HepG2 (cell line): ENCODE data around the gene ACTG2. TPM values are rescaled to one million over a fixed set of nuclear protein-coding genes. Genes with fewer than 3 reads are reported as not detected.

Source experiments
- KLF6 ChIP-seq: IDR thresholded peaks from 2 replicates; pipeline ENCODE4 v1.8.0; 2016; ENCODE audit warnings: missing biosample characterization, missing genetic modification reagents
- RBM22 ChIP-seq: fragments of 200-400 bp; formaldehyde crosslinking; optimal IDR thresholded peaks from 2 replicates; pipeline ENCODE3; 2017; ENCODE audit warnings: mild to moderate bottlenecking, low read length, moderate library complexity
- SIN3A ChIP-seq: IDR thresholded peaks from 2 replicates; pipeline ENCODE4 v1.6.1; 2011; ENCODE audit warnings: low read depth, mild to moderate bottlenecking, control low read depth, low read length, borderline replicate concordance
- SRY ChIP-seq: sonication (generic); formaldehyde crosslinking; IDR thresholded peaks from 2 replicates; pipeline ENCODE4 v1.8.0; 2022; ENCODE audit warnings: mild to moderate bottlenecking, missing genetic modification reagents
- ZSCAN25 ChIP-seq: sonication (generic); formaldehyde crosslinking; IDR thresholded peaks from 2 replicates; pipeline ENCODE4 v1.8.0; 2022; ENCODE audit warnings: mild to moderate bottlenecking, missing genetic modification reagents
- polyA plus RNA-seq, 8 experiments: library from polyadenylated mRNA; depleted of rRNA in 3 of 8; stranded (reverse) in 7 of 8; unstranded in 1 of 8; fragments of >200 nt; fragmentation: Illumina TruSeq in 4 of 8; extraction: Trizol in 4 of 8; gene quantifications; 2 replicates each; pipeline versions ENCODE4 v1.2.1 to v1.2.3, GENCODE V29; 2011 to 2016; ENCODE audit warnings: low read depth in 4 of 8, missing spikeins in 1 of 8, mixed read lengths in 1 of 8; ENCODE audit not compliant: insufficient read depth in 1 of 8
- total RNA-seq, 5 experiments: library from RNA; depleted of rRNA; stranded (reverse); fragments of >200 nt; fragmentation: Illumina TruSeq; extraction: Trizol; gene quantifications; 2 replicates each; pipeline ENCODE4 v1.2.3, GENCODE V29; 2016; ENCODE audit warnings: low read depth in 1 of 5
- TF ChIP-seq, protein P1 (sequence below): sonication (generic); formaldehyde crosslinking; IDR thresholded peaks from 2 replicates; pipeline ENCODE4 v1.5.0; 2020; ENCODE audit warnings: mild to moderate bottlenecking, missing genetic modification reagents
- TF ChIP-seq, protein P2 (sequence below): IDR thresholded peaks from 2 replicates; pipeline ENCODE4 v1.6.1; 2016; ENCODE audit warnings: mild to moderate bottlenecking
- TF ChIP-seq, protein P3 (sequence below): sonication (generic); formaldehyde crosslinking; IDR thresholded peaks from 2 replicates; pipeline ENCODE4 v1.9.0; 2021; ENCODE audit warnings: missing genetic modification reagents, borderline replicate concordance
- TF ChIP-seq, protein P4 (sequence below): sonication (generic); formaldehyde crosslinking; IDR thresholded peaks from 2 replicates; pipeline ENCODE4 v1.4.0; 2020; ENCODE audit warnings: missing genetic modification reagents

The ACTG2 gene
- total and polyA plus RNA-seq, 2 of the 13 experiments (the other 11 are each of a cell fraction or from before 2014, with no cell fraction given), result 0.13 TPM; not detected in 1

DNA sequence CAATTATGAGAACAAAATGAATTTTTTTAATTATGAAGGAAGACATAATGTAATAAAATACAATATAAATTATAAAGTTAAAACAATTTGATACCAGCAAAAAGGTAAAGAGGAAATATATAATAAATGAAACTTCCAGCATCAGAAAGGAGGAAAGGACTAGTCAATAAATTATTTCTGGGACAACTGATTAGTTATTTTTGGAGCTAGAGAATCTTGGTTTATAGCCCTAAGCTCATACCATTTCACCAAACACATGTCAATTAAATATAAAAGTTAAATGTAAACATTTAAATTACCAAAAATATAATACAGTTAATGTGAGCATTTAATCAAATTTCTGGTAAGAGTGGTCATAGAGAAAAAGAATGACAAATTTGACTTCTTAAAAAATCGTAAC, 12.1 kb downstream of the ACTG2 start (continued):
- TF ChIP-seq, protein P1, sequence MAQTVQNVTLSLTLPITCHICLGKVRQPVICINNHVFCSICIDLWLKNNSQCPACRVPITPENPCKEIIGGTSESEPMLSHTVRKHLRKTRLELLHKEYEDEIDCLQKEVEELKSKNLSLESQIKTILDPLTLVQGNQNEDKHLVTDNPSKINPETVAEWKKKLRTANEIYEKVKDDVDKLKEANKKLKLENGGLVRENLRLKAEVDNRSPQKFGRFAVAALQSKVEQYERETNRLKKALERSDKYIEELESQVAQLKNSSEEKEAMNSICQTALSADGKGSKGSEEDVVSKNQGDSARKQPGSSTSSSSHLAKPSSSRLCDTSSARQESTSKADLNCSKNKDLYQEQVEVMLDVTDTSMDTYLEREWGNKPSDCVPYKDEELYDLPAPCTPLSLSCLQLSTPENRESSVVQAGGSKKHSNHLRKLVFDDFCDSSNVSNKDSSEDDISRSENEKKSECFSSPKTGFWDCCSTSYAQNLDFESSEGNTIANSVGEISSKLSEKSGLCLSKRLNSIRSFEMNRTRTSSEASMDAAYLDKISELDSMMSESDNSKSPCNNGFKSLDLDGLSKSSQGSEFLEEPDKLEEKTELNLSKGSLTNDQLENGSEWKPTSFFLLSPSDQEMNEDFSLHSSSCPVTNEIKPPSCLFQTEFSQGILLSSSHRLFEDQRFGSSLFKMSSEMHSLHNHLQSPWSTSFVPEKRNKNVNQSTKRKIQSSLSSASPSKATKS, result no peak
- TF ChIP-seq RBM22 (no peak), SRY (no peak), ZSCAN25 (CRISPR knock-in tag) (no peak), KLF6 (CRISPR knock-in tag) (no peak), SIN3A (no peak)
- TF ChIP-seq, protein P2, sequence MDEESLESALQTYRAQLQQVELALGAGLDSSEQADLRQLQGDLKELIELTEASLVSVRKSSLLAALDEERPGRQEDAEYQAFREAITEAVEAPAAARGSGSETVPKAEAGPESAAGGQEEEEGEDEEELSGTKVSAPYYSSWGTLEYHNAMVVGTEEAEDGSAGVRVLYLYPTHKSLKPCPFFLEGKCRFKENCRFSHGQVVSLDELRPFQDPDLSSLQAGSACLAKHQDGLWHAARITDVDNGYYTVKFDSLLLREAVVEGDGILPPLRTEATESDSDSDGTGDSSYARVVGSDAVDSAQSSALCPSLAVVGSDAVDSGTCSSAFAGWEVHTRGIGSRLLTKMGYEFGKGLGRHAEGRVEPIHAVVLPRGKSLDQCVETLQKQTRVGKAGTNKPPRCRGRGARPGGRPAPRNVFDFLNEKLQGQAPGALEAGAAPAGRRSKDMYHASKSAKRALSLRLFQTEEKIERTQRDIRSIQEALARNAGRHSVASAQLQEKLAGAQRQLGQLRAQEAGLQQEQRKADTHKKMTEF, result no peak
- TF ChIP-seq, protein P3, sequence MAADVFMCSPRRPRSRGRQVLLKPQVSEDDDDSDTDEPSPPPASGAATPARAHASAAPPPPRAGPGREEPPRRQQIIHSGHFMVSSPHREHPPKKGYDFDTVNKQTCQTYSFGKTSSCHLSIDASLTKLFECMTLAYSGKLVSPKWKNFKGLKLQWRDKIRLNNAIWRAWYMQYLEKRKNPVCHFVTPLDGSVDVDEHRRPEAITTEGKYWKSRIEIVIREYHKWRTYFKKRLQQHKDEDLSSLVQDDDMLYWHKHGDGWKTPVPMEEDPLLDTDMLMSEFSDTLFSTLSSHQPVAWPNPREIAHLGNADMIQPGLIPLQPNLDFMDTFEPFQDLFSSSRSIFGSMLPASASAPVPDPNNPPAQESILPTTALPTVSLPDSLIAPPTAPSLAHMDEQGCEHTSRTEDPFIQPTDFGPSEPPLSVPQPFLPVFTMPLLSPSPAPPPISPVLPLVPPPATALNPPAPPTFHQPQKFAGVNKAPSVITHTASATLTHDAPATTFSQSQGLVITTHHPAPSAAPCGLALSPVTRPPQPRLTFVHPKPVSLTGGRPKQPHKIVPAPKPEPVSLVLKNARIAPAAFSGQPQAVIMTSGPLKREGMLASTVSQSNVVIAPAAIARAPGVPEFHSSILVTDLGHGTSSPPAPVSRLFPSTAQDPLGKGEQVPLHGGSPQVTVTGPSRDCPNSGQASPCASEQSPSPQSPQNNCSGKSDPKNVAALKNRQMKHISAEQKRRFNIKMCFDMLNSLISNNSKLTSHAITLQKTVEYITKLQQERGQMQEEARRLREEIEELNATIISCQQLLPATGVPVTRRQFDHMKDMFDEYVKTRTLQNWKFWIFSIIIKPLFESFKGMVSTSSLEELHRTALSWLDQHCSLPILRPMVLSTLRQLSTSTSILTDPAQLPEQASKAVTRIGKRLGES (CRISPR knock-in tag), result no peak
- TF ChIP-seq, protein P4, sequence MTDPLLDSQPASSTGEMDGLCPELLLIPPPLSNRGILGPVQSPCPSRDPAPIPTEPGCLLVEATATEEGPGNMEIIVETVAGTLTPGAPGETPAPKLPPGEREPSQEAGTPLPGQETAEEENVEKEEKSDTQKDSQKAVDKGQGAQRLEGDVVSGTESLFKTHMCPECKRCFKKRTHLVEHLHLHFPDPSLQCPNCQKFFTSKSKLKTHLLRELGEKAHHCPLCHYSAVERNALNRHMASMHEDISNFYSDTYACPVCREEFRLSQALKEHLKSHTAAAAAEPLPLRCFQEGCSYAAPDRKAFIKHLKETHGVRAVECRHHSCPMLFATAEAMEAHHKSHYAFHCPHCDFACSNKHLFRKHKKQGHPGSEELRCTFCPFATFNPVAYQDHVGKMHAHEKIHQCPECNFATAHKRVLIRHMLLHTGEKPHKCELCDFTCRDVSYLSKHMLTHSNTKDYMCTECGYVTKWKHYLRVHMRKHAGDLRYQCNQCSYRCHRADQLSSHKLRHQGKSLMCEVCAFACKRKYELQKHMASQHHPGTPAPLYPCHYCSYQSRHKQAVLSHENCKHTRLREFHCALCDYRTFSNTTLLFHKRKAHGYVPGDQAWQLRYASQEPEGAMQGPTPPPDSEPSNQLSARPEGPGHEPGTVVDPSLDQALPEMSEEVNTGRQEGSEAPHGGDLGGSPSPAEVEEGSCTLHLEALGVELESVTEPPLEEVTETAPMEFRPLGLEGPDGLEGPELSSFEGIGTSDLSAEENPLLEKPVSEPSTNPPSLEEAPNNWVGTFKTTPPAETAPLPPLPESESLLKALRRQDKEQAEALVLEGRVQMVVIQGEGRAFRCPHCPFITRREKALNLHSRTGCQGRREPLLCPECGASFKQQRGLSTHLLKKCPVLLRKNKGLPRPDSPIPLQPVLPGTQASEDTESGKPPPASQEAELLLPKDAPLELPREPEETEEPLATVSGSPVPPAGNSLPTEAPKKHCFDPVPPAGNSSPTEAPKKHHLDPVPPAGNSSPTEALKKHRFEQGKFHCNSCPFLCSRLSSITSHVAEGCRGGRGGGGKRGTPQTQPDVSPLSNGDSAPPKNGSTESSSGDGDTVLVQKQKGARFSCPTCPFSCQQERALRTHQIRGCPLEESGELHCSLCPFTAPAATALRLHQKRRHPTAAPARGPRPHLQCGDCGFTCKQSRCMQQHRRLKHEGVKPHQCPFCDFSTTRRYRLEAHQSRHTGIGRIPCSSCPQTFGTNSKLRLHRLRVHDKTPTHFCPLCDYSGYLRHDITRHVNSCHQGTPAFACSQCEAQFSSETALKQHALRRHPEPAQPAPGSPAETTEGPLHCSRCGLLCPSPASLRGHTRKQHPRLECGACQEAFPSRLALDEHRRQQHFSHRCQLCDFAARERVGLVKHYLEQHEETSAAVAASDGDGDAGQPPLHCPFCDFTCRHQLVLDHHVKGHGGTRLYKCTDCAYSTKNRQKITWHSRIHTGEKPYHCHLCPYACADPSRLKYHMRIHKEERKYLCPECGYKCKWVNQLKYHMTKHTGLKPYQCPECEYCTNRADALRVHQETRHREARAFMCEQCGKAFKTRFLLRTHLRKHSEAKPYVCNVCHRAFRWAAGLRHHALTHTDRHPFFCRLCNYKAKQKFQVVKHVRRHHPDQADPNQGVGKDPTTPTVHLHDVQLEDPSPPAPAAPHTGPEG (CRISPR knock-in tag), result no peak
